Tibial artery (tissue), 4 donors: Measurements from ENCODE around the gene CKS1B.

Source experiments
- DNase-seq, 2 donors: peaks; one replicate each; pipeline ENCODE4 v3.0.0-alpha.2; 2019
- H3K27ac ChIP-seq, 2 donors: fragments of 200-600 bp; sonication (generic) in 1 of 2; 1 replicate in 1 of 2; 2 replicates in 1 of 2; pipeline ENCODE4 v1.5.1; 2018 to 2019; ENCODE audit warnings: mild to moderate bottlenecking in 1 of 2
- H3K27me3 ChIP-seq, 2 donors: fragments of 200-600 bp; sonication (generic) in 1 of 2; one replicate each; pipeline versions ENCODE4 v1.5.1 to v1.6.0; 2016 to 2019
- H3K36me3 ChIP-seq, 3 donors: fragments of 200-600 bp; sonication (generic) in 2 of 3; one replicate each; pipeline ENCODE4 v1.5.1; 2016 to 2019; ENCODE audit warnings: mild to moderate bottlenecking in 2 of 3
- H3K4me1 ChIP-seq, 4 donors: fragments of 200-600 bp; sonication (generic) in 2 of 4; 1 replicate in 3 of 4; 2 replicates in 1 of 4; pipeline ENCODE4 v1.5.1; 2016 to 2019
- H3K4me3 ChIP-seq, 2 donors: fragments of 200-600 bp; sonication (generic) in 1 of 2; 1 replicate in 1 of 2; 2 replicates in 1 of 2; pipeline ENCODE4 v1.5.1; 2018 to 2019; ENCODE audit warnings: mild to moderate bottlenecking in 2 of 2
- H3K9me3 ChIP-seq, 3 donors: fragments of 200-600 bp; sonication (generic) in 1 of 3; one replicate each; pipeline ENCODE4 v1.5.1; 2016 to 2019
- intact Hi-C: fragments of 100-400 bp; cut with DNase I; formaldehyde crosslinking; loops from one replicate; pipeline ENCODE4 v1.15.0; 2023; ENCODE audit warnings: low total_unique reads
- TF ChIP-seq, protein P1 (sequence below), 2 experiments: fragments of 200-600 bp in 1 of 2; fragments of 450-650 bp in 1 of 2; IDR thresholded peaks; one replicate each; pipeline ENCODE4 v1.5.1; 2017 to 2019; ENCODE audit warnings: antibody characterized with exemption in 2 of 2, mild to moderate bottlenecking in 1 of 2, moderate library complexity in 1 of 2

The CKS1B gene

DNA sequence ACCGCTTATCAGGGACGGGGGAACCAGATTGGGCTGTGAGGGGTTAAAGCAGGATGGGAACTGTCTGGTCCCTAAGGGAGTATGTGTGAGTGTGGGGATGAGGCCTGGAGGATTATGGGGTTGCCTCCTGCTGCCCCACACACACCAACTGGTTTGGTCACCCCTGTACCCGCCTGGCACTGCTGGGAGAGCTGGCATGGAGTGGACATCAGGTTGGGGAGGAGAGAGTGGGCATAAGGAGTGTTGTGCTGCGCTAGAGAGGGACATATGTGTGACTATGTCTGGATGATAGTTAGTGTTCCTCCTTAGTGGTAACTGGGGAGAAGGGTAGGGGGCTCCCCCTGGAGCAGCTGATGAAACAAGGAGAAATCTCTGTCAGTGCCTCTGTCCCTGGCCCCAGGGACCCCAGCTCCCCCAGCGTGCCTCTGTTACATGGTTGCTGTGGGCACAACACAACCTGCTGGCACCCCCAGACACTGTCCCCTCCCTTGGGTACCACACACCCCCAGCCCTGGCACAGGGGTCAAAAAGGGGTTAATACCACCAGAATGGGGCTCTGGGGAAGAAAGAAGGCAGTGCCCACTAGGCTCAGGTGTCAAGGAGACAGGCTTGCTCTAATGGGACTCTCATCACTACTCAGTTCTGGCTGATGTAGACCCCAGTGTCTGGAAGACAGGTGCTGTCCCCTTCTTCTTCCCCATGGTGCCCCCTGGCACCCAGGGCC lies 30.0 kb downstream of the CKS1B start:
- H3K4me1 ChIP-seq = peaks cover 0 to 65% (median 56%) of the 10 kb centered on the region in 4 donors
- intact Hi-C loops = no loop called here
- DNase-seq = no peak

DNA sequence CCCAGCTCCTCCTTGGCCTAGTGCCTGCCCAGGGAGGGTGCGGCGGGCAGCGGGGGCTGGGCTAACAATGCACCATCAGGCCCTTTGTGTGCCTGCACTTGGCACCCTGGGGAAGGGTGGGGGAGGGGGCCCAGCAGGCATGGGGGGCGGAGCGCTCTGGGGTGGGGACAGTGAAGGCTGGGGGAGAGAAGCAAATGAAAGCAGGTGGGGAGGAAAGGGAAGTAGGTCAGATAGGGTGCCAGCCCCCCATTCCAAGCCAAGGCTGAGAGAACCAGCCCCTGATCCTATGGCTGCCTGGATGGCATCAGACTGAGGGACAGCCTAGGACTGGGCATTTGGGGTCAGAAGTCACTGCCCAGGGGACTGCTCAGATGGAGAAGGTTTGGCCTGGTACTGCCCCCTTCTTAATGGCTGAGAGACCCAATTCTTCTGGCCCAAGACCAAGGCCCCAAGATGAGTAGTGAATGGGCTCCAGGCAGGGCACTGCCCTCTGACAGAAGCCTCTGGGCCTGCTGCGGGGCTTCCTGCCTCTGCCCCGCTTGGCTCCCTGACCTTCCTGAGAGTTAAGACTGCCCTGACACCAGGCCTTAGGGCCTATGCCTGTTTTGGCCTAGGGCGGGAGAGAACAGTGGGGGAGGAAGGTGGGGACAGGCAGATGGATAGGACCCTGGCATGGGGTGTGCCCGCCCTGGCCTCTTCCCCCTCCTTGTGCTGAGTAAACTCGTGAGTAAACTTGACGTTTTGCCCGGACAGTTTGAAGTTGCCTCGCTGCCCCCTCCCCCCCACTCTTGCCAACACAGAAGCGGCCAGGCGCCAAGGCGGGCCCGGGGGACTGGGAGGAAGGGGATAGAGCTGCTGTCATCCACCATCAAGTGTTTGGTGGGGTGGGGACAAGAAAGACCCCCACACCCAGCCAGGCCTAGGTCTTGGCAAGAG lies 30.9 kb downstream of the CKS1B start:
- intact Hi-C loops = no loop called here
- Histone ChIP-seq H3K27me3 (no peaks in the 10 kb centered on the region), H3K4me1 (peaks cover 0 to 65% (median 49%) of the 10 kb centered on the region in 4 donors), H3K9me3 (no peaks in the 10 kb centered on the region), H3K36me3 (no peaks in the 10 kb centered on the region), H3K4me3 (peak overlapping the region; percentile 87 to 96), H3K27ac (peak overlapping the region; percentile 95 to 96)
- peak; percentile 77 to 92 for DNase-seq
- TF ChIP-seq, protein P1, sequence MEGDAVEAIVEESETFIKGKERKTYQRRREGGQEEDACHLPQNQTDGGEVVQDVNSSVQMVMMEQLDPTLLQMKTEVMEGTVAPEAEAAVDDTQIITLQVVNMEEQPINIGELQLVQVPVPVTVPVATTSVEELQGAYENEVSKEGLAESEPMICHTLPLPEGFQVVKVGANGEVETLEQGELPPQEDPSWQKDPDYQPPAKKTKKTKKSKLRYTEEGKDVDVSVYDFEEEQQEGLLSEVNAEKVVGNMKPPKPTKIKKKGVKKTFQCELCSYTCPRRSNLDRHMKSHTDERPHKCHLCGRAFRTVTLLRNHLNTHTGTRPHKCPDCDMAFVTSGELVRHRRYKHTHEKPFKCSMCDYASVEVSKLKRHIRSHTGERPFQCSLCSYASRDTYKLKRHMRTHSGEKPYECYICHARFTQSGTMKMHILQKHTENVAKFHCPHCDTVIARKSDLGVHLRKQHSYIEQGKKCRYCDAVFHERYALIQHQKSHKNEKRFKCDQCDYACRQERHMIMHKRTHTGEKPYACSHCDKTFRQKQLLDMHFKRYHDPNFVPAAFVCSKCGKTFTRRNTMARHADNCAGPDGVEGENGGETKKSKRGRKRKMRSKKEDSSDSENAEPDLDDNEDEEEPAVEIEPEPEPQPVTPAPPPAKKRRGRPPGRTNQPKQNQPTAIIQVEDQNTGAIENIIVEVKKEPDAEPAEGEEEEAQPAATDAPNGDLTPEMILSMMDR (IDR thresholded peaks at IDR 0.05) = no peak

More for the DNA sequence above, 30.0 kb downstream of the CKS1B start:
- H3K27me3 ChIP-seq = no peaks in the 10 kb centered on the region
- H3K27ac ChIP-seq = peak overlapping the region; percentile 95 to 96
- no peaks in the 10 kb centered on the region for H3K36me3 ChIP-seq
- H3K9me3 ChIP-seq = no peaks in the 10 kb centered on the region
- TF ChIP-seq, protein P1 (IDR thresholded peaks at IDR 0.05) = no peak
- peak overlapping the region; percentile 87 to 96 for H3K4me3 ChIP-seq

DNA sequence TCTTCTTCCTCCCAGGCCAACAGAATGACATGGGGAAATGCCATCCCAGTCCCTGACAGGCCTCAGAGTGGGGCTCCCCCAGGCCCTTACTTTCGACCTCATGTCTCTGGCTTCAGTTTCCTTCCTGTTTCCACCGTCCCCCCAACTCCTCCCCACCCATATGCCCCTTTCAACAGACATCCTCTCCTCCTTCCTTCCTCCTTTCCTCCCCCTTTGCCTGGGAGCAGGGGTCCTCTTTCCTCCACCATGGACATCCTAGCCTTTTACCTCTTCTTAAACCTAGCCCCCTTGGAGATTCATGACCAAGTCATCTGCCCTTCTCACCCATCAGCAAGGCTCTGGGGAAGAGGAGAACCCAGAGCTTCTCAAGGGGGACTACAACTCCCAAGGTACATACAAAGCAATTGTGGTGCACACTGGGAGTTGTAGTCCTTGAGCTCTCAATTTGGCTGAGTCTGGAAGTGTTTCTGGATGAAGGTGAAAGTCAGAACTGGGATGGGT lies 32.2 kb downstream of the CKS1B start:
- Histone ChIP-seq H3K27me3 (no peaks in the 10 kb centered on the region), H3K27ac (peak overlapping the region; percentile 95 to 96), H3K9me3 (no peaks in the 10 kb centered on the region), H3K4me1 (peaks cover 0 to 77% (median 56%) of the 10 kb centered on the region in 4 donors), H3K36me3 (peaks cover 0 to 9% (median 0%) of the 10 kb centered on the region in 3 donors), H3K4me3 (no peak overlapping the region)
- intact Hi-C loops = no loop called here
- DNase-seq = no peak
- TF ChIP-seq, protein P1 (IDR thresholded peaks at IDR 0.05) = no peak

DNA sequence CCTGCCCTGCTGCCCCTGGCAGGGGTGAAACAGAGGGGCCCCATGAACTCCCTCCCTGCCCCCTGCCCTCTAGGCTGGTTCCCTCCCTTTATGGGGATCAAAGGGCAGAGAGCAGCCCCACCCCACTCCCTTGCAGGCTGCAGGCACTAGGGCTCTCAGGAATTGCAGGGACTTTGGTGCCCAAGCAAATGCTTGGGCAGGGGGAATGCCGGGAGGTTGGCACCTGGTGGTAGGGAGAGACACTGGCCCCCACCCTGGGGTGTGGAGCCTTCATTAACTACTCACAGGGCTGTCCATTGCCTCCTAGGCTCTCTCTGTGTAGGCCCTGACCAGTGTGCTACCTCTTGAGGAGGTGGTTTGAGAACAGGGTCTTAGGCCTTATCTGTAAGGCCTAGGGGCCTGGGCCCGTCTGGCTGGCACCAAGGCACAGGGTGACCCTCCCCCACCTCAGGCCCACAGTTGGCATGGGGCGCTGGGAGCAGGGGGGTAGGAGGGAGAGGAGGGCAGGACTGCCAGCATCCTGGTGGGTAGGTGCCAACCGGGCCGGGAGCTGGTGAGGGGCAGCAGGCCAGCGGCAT lies 32.9 kb downstream of the CKS1B start:
- TF ChIP-seq, protein P1 (IDR thresholded peaks at IDR 0.05) = no peak
- no peaks in the 10 kb centered on the region for H3K9me3 ChIP-seq
- no peak for DNase-seq
- peaks cover 0 to 9% (median 0%) of the 10 kb centered on the region in 3 donors for H3K36me3 ChIP-seq
- peaks cover 0 to 84% (median 63%) of the 10 kb centered on the region in 4 donors for H3K4me1 ChIP-seq
- peak overlapping the region in 1 of 2 donors; percentile 26 for H3K4me3 ChIP-seq
- peak overlapping the region; percentile 95 to 96 for H3K27ac ChIP-seq
- no peaks in the 10 kb centered on the region for H3K27me3 ChIP-seq
- intact Hi-C loops = no loop called here
